HG02981 (cell line): ENCODE results near the gene ARTN.

Source experiments
- ATAC-seq: cut with Tn5 transposase; IDR thresholded peaks from one replicate; pipeline ENCODE4 v1.9.1; 2021; ENCODE audit warnings: mild to moderate bottlenecking, moderate library complexity; ENCODE audit not compliant: unreplicated experiment

Gene ARTN

GRCh38 chr1:43983253-43983899, 49.8 kb downstream of the ARTN start:
- ATAC-seq, result no peak

- no peak for ATAC-seq
Measured at GRCh38 chr1:43984855-43985254, 51.3 kb downstream of the ARTN start.

GRCh38 chr1:43985984-43986595, 52.5 kb downstream of the ARTN start:
- no peak for ATAC-seq

- no peak for ATAC-seq
Measured at GRCh38 chr1:43986712-43987111, 53.1 kb downstream of the ARTN start.
